ENCODE data around the gene MAST2.

MAST2 gene

GRCh38 chr1:46057781-46058180 is 254.4 kb downstream of the MAST2 start:
- no peak for DNase-seq (ENCODE audit: low spot score)
- no peak overlapping the region for H2AFZ ChIP-seq (ENCODE audit: low read length)
- no peak overlapping the region for H2BK120ac ChIP-seq (ENCODE audit: low read depth, low read length)
- H2BK15ac ChIP-seq (ENCODE audit: low read length): no peak overlapping the region
- no peak overlapping the region for H4K91ac ChIP-seq (ENCODE audit: low read depth, low read length, poor library complexity)
- no peak overlapping the region for H4K8ac ChIP-seq (ENCODE audit: low read depth, low read length)
- H3K27ac ChIP-seq (replicated peaks; ENCODE audit: low read length): no peak overlapping the region
- H3K79me1 ChIP-seq (ENCODE audit: low read depth, low read length): peaks cover 2% of the 10 kb centered on the region
- no peak overlapping the region for H3K23ac ChIP-seq (ENCODE audit: low read depth, low read length, poor library complexity)
- no peak overlapping the region for H2BK5ac ChIP-seq (ENCODE audit: low read length)
- no peaks in the 10 kb centered on the region for H3K27me3 ChIP-seq (ENCODE audit: control insufficient read depth in 3 of 3, insufficient read depth in 3 of 3, low read depth in 1 of 3, low read length in 3 of 3)
- H3K4ac ChIP-seq (ENCODE audit: low read length): no peak overlapping the region
- peaks cover 0 to 2% of the 10 kb centered on the region in 2 donors for H3K4me1 ChIP-seq (ENCODE audit: control insufficient read depth in 2 of 2, insufficient read depth in 1 of 2, low read depth in 1 of 2, low read length in 2 of 2)
- peaks cover 0 to 9% of the 10 kb centered on the region in 2 donors for H3K9me3 ChIP-seq (replicated peaks in 1 of 2; ENCODE audit: control insufficient read depth in 2 of 2, insufficient read depth in 1 of 2, low read depth in 1 of 2, low read length in 2 of 2)
- H2AK5ac ChIP-seq (ENCODE audit: low read depth, low read length): no peak overlapping the region
- no peak overlapping the region for H3K18ac ChIP-seq (ENCODE audit: low read length)
- H3K4me2 ChIP-seq (ENCODE audit: insufficient read depth, low read length, poor library complexity, severe bottlenecking): no peak overlapping the region
- no peak overlapping the region for H3K4me3 ChIP-seq (ENCODE audit: low read length in 2 of 2)
- no CpG with 5 or more reads among the region's 3 CpGs for WGBS, 2 donors (ENCODE audit: extremely low coverage in 2 of 2, insufficient read length in 2 of 2, insufficient replicate concordance in 1 of 2)
- H3K14ac ChIP-seq (ENCODE audit: low read length): no peak overlapping the region
- H2BK12ac ChIP-seq (ENCODE audit: low read length): no peak overlapping the region
- peaks cover 48 to 96% of the 10 kb centered on the region in 2 donors for H3K36me3 ChIP-seq (replicated peaks in 1 of 2; ENCODE audit: control insufficient read depth in 2 of 2, insufficient read depth in 2 of 2, low read length in 2 of 2)
- H3K9ac ChIP-seq (ENCODE audit: low read depth, low read length, poor library complexity): no peak overlapping the region

GRCh38 chr1:46058936-46059335 is 255.5 kb downstream of the MAST2 start:
- whole genome bisulfite sequencing, 2 donors (ENCODE audit: extremely low coverage in 2 of 2, insufficient read length in 2 of 2, insufficient replicate concordance in 1 of 2): no CpG with 5 or more reads among the region's 5 CpGs
- Histone ChIP-seq H3K18ac (ENCODE audit: low read length) (no peak overlapping the region), H4K8ac (ENCODE audit: low read depth, low read length) (no peak overlapping the region), H2BK15ac (ENCODE audit: low read length) (no peak overlapping the region), H3K27me3 (ENCODE audit: control insufficient read depth in 3 of 3, insufficient read depth in 3 of 3, low read depth in 1 of 3, low read length in 3 of 3) (no peaks in the 10 kb centered on the region), H3K4me2 (ENCODE audit: insufficient read depth, low read length, poor library complexity, severe bottlenecking) (peak overlapping the region; percentile 2), H3K9me3 (replicated peaks in 1 of 2; ENCODE audit: control insufficient read depth in 2 of 2, insufficient read depth in 1 of 2, low read depth in 1 of 2, low read length in 2 of 2) (peaks cover 0 to 9% of the 10 kb centered on the region in 2 donors), H3K27ac (replicated peaks; ENCODE audit: low read length) (no peak overlapping the region), H2BK120ac (ENCODE audit: low read depth, low read length) (no peak overlapping the region), H4K91ac (ENCODE audit: low read depth, low read length, poor library complexity) (no peak overlapping the region), H2BK12ac (ENCODE audit: low read length) (no peak overlapping the region), H3K4me1 (ENCODE audit: control insufficient read depth in 2 of 2, insufficient read depth in 1 of 2, low read depth in 1 of 2, low read length in 2 of 2) (peaks cover 0 to 2% of the 10 kb centered on the region in 2 donors), H3K9ac (ENCODE audit: low read depth, low read length, poor library complexity) (no peak overlapping the region), H3K36me3 (replicated peaks in 1 of 2; ENCODE audit: control insufficient read depth in 2 of 2, insufficient read depth in 2 of 2, low read length in 2 of 2) (peaks cover 44 to 96% of the 10 kb centered on the region in 2 donors), H2AK5ac (ENCODE audit: low read depth, low read length) (no peak overlapping the region), H2AFZ (ENCODE audit: low read length) (no peak overlapping the region), H3K14ac (ENCODE audit: low read length) (no peak overlapping the region), H3K4me3 (ENCODE audit: low read length in 2 of 2) (no peak overlapping the region), H2BK5ac (ENCODE audit: low read length) (no peak overlapping the region), H3K4ac (ENCODE audit: low read length) (no peak overlapping the region), H3K79me1 (ENCODE audit: low read depth, low read length) (peaks cover 2% of the 10 kb centered on the region), H3K23ac (ENCODE audit: low read depth, low read length, poor library complexity) (no peak overlapping the region)
- DNase-seq (ENCODE audit: low spot score): no peak

- Histone ChIP-seq H2BK12ac (ENCODE audit: low read length) (no peak overlapping the region), H4K91ac (ENCODE audit: low read depth, low read length, poor library complexity) (no peak overlapping the region), H3K27me3 (ENCODE audit: control insufficient read depth in 3 of 3, insufficient read depth in 3 of 3, low read depth in 1 of 3, low read length in 3 of 3) (no peaks in the 10 kb centered on the region), H3K36me3 (replicated peaks in 1 of 2; ENCODE audit: control insufficient read depth in 2 of 2, insufficient read depth in 2 of 2, low read length in 2 of 2) (peaks cover 37 to 99% of the 10 kb centered on the region in 2 donors), H3K9me3 (replicated peaks in 1 of 2; ENCODE audit: control insufficient read depth in 2 of 2, insufficient read depth in 1 of 2, low read depth in 1 of 2, low read length in 2 of 2) (peaks cover 0 to 9% of the 10 kb centered on the region in 2 donors), H3K4me1 (ENCODE audit: control insufficient read depth in 2 of 2, insufficient read depth in 1 of 2, low read depth in 1 of 2, low read length in 2 of 2) (peaks cover 0 to 2% of the 10 kb centered on the region in 2 donors), H3K4ac (ENCODE audit: low read length) (no peak overlapping the region), H3K27ac (replicated peaks; ENCODE audit: low read length) (no peak overlapping the region), H3K9ac (ENCODE audit: low read depth, low read length, poor library complexity) (no peak overlapping the region), H2AK5ac (ENCODE audit: low read depth, low read length) (no peak overlapping the region), H3K4me3 (ENCODE audit: low read length in 2 of 2) (no peak overlapping the region), H4K8ac (ENCODE audit: low read depth, low read length) (no peak overlapping the region), H3K14ac (ENCODE audit: low read length) (no peak overlapping the region), H3K79me1 (ENCODE audit: low read depth, low read length) (peaks cover 2% of the 10 kb centered on the region), H3K18ac (ENCODE audit: low read length) (no peak overlapping the region), H2AFZ (ENCODE audit: low read length) (no peak overlapping the region), H3K4me2 (ENCODE audit: insufficient read depth, low read length, poor library complexity, severe bottlenecking) (no peak overlapping the region), H3K23ac (ENCODE audit: low read depth, low read length, poor library complexity) (no peak overlapping the region), H2BK5ac (ENCODE audit: low read length) (no peak overlapping the region), H2BK15ac (ENCODE audit: low read length) (no peak overlapping the region), H2BK120ac (ENCODE audit: low read depth, low read length) (no peak overlapping the region)
- WGBS, 2 donors (ENCODE audit: extremely low coverage in 2 of 2, insufficient read length in 2 of 2, insufficient replicate concordance in 1 of 2): no CpG with 5 or more reads among the region's 3 CpGs
- DNase-seq (ENCODE audit: low spot score): no peak
Observed at GRCh38 chr1:46061146-46061545, 257.7 kb downstream of the MAST2 start.

- peaks cover 36 to 98% of the 10 kb centered on the region in 2 donors for H3K36me3 ChIP-seq (replicated peaks in 1 of 2; ENCODE audit: control insufficient read depth in 2 of 2, insufficient read depth in 2 of 2, low read length in 2 of 2)
Observed at GRCh38 chr1:46062651-46063319, 259.4 kb downstream of the MAST2 start.

More at GRCh38 chr1:46062651-46063319, 259.4 kb downstream of the MAST2 start:
- Histone ChIP-seq H2BK12ac (ENCODE audit: low read length) (no peak overlapping the region), H3K18ac (ENCODE audit: low read length) (no peak overlapping the region), H2BK5ac (ENCODE audit: low read length) (no peak overlapping the region), H2BK120ac (ENCODE audit: low read depth, low read length) (no peak overlapping the region), H3K79me1 (ENCODE audit: low read depth, low read length) (peaks cover 2% of the 10 kb centered on the region), H3K4ac (ENCODE audit: low read length) (no peak overlapping the region), H3K27me3 (ENCODE audit: control insufficient read depth in 3 of 3, insufficient read depth in 3 of 3, low read depth in 1 of 3, low read length in 3 of 3) (no peaks in the 10 kb centered on the region), H2BK15ac (ENCODE audit: low read length) (no peak overlapping the region), H3K23ac (ENCODE audit: low read depth, low read length, poor library complexity) (no peak overlapping the region), H4K8ac (ENCODE audit: low read depth, low read length) (no peak overlapping the region), H3K27ac (replicated peaks; ENCODE audit: low read length) (no peak overlapping the region), H3K14ac (ENCODE audit: low read length) (no peak overlapping the region), H2AFZ (ENCODE audit: low read length) (no peak overlapping the region), H3K9me3 (replicated peaks in 1 of 2; ENCODE audit: control insufficient read depth in 2 of 2, insufficient read depth in 1 of 2, low read depth in 1 of 2, low read length in 2 of 2) (peaks cover 0 to 9% of the 10 kb centered on the region in 2 donors), H3K4me1 (ENCODE audit: control insufficient read depth in 2 of 2, insufficient read depth in 1 of 2, low read depth in 1 of 2, low read length in 2 of 2) (peaks cover 0 to 2% of the 10 kb centered on the region in 2 donors), H3K9ac (ENCODE audit: low read depth, low read length, poor library complexity) (no peak overlapping the region), H4K91ac (ENCODE audit: low read depth, low read length, poor library complexity) (no peak overlapping the region), H3K4me2 (ENCODE audit: insufficient read depth, low read length, poor library complexity, severe bottlenecking) (no peak overlapping the region), H2AK5ac (ENCODE audit: low read depth, low read length) (no peak overlapping the region), H3K4me3 (ENCODE audit: low read length in 2 of 2) (no peak overlapping the region)
- DNase-seq (ENCODE audit: low spot score): no peak
- no CpG with 5 or more reads among the region's 4 CpGs for WGBS, 2 donors (ENCODE audit: extremely low coverage in 2 of 2, insufficient read length in 2 of 2, insufficient replicate concordance in 1 of 2)
